SK-N-SH treated with all-trans-retinoic acid at 6 μM for 48 hours (cell line): Measurements from ENCODE around the gene C2orf81.

Source experiments
- CREB5 ChIP-seq: fragments of 250-450 bp; sonication (Bioruptor Pico); IDR thresholded peaks from 2 replicates; pipeline ENCODE4 v1.5.1; 2020; ENCODE audit warnings: low read depth, mild to moderate bottlenecking, moderate library complexity
- CSDC2 ChIP-seq: fragments of 250-450 bp; sonication (Bioruptor Pico); IDR thresholded peaks from 2 replicates; pipeline ENCODE4 v1.5.0; 2020; ENCODE audit warnings: mild to moderate bottlenecking, moderate library complexity
- ISL1 ChIP-seq: fragments of 250-450 bp; sonication (Bioruptor Pico); IDR thresholded peaks from 2 replicates; pipeline ENCODE4 v2.1.2; 2022; ENCODE audit warnings: mild to moderate bottlenecking, moderate library complexity
- OSR1 ChIP-seq: fragments of 250-450 bp; sonication (Bioruptor Pico); IDR thresholded peaks from 2 replicates; pipeline ENCODE4 v1.8.0; 2022; ENCODE audit warnings: moderate library complexity, mild to moderate bottlenecking, inconsistent platforms
- PATZ1 ChIP-seq: fragments of 250-450 bp; sonication (Bioruptor Pico); IDR thresholded peaks from 2 replicates; pipeline ENCODE4 v1.8.0; 2020; ENCODE audit warnings: mild to moderate bottlenecking, moderate library complexity, borderline replicate concordance
- ZC3H10 ChIP-seq: fragments of 250-450 bp; sonication (Bioruptor Pico); IDR thresholded peaks from 2 replicates; pipeline ENCODE4 v1.5.1; 2021; ENCODE audit warnings: mild to moderate bottlenecking, moderate library complexity
- ZFP30 ChIP-seq: fragments of 450-650 bp; formaldehyde crosslinking; IDR thresholded peaks from 2 replicates; pipeline ENCODE4 v1.5.0; 2022; ENCODE audit warnings: mild to moderate bottlenecking, moderate library complexity
- ZNF70 ChIP-seq: fragments of 450-650 bp; formaldehyde crosslinking; IDR thresholded peaks from 2 replicates; pipeline ENCODE4 v1.5.0; 2020; ENCODE audit warnings: mild to moderate bottlenecking, moderate library complexity

- TF ChIP-seq CREB5 (CRISPR knock-in tag) = no peak
- no peak for TF ChIP-seq CSDC2 (CRISPR knock-in tag)
- TF ChIP-seq ISL1 (CRISPR knock-in tag) = no peak
- TF ChIP-seq PATZ1 (CRISPR knock-in tag) = no peak
- TF ChIP-seq OSR1 (CRISPR knock-in tag) = no peak
- TF ChIP-seq ZC3H10 (CRISPR knock-in tag) = no peak
- no peak for TF ChIP-seq ZFP30 (CRISPR knock-in tag)
- no peak for TF ChIP-seq ZNF70 (CRISPR knock-in tag)
Observed at GRCh38 chr2:74393525-74393924, 27.9 kb downstream of the C2orf81 start.
